ENCODE results near the gene LRRC72. TPM values are rescaled to one million over a fixed set of nuclear protein-coding genes. Genes with fewer than 3 reads are reported as not detected.

Gene LRRC72
- total RNA-seq = not detected
- long read RNA-seq, donor 1 = 0 reads
- long read RNA-seq, donor 2 = 0 reads

DNA sequence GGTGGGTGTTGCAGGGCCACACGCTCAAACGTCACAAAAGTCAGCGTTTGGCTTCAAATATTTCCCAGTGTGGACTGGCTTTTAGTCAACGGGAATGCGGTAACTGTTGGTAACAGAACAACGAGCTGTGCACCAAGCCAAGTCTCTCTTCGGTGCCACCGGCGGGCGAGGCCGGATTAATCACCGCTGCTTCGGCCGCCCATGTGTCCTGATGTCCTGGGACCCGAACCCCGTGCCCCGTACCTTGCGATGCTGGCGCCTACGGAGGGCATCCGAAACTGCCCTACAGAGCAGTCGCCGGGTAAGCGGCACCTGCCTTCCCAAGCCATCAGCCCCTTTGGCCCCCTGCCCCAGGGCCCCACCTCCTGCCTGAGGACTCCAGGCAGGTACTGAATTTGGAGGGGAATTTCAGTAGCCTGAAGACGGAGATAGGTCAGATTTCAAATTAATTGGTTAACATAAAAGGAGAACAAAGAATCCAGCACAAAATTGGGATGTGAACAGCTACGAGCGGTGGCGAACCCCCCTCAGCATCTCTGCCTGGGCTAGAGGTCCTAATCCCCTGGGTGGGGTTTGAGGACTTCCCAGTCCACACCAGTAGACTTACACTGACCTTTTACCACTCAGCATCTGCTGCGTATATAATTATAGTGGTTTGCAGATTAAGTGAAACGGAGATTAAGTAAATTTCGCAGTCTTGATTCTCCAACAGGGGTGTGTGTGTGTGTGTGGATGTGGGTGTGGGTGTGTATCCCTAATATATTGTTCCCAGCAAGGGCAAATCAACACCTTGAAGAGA lies at the start of gene LRRC72:
LRRC72 (plus strand) TSS at position 84 of the 799 bp plus-strand sequence; CDS start at position 212, 128 bp downstream.
- intact Hi-C loops (cut with DNase I, micrococcal nuclease) = no loop called here
- H3K4me3 ChIP-seq = no peak within 1 kb of the TSS
- no peak for ATAC-seq
- H3K36me3 ChIP-seq (ENCODE audit: low read depth) = no peaks in the 10 kb centered on the region
- H3K4me1 ChIP-seq (ENCODE audit: low read depth) = no peaks in the 10 kb centered on the region
- TF ChIP-seq, protein P1, sequence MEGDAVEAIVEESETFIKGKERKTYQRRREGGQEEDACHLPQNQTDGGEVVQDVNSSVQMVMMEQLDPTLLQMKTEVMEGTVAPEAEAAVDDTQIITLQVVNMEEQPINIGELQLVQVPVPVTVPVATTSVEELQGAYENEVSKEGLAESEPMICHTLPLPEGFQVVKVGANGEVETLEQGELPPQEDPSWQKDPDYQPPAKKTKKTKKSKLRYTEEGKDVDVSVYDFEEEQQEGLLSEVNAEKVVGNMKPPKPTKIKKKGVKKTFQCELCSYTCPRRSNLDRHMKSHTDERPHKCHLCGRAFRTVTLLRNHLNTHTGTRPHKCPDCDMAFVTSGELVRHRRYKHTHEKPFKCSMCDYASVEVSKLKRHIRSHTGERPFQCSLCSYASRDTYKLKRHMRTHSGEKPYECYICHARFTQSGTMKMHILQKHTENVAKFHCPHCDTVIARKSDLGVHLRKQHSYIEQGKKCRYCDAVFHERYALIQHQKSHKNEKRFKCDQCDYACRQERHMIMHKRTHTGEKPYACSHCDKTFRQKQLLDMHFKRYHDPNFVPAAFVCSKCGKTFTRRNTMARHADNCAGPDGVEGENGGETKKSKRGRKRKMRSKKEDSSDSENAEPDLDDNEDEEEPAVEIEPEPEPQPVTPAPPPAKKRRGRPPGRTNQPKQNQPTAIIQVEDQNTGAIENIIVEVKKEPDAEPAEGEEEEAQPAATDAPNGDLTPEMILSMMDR (IDR thresholded peaks at IDR 0.05) = no peak
- H3K9me3 ChIP-seq = no peaks in the 10 kb centered on the region
- no peak for DNase-seq

GRCh38 chr7:16479161-16479560 lies 47.5 kb upstream of the LRRC72 start:
- no peaks in the 10 kb centered on the region for H3K4me1 ChIP-seq (ENCODE audit: low read depth)
- H3K36me3 ChIP-seq (ENCODE audit: low read depth) = no peaks in the 10 kb centered on the region
- ATAC-seq (no peak), DNase-seq (no peak)
- intact Hi-C loops (cut with DNase I, micrococcal nuclease) = no loop called here
- H3K4me3 ChIP-seq = no peak overlapping the region
- TF ChIP-seq, protein P1 (IDR thresholded peaks at IDR 0.05) = no peak
- no peaks in the 10 kb centered on the region for H3K9me3 ChIP-seq

- ATAC-seq (no peak), DNase-seq (peak in 1 of 3 donors; percentile 38)
- intact Hi-C loops (cut with DNase I, micrococcal nuclease) = no loop called here
These were observed 47.0 kb upstream of the LRRC72 start for GRCh38 chr7:16479591-16479990.

DNA sequence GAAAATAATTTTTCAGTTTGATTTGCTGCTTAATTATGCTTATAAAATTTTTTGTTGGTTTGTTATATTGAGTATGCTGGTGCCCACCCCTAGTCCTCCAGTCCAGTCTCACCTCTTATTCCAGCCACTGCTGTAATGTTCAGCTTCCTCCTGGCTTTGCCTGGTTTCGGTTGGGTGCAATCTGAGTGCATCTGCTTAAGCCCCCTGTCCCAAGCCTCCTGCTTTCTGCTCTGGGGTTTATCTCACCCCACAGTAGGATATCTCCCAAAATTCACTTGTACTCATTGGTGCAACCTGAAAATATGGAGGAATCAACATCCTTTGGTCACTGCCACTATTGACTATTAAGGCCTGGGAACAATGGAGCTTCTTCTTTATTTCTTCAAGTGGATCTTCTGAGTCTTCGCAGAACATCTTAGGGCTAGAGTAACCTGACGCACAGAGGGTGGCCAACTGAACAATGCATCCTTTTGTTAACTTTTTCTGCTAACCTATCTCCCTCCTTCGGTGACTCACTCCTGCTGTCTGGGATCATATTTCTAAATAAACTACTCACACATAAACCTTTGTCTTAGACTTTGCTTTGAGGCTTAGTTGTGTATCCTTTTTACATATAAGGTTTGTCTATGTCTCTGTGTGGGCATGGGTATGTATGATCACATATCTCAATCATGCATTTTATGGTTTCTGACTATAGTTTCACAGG lies 42.0 kb upstream of the LRRC72 start:
- peak; percentile 92 for ATAC-seq
- no peak overlapping the region for H3K4me3 ChIP-seq

More at GRCh38 chr7:16479591-16479990, 47.0 kb upstream of the LRRC72 start:
- no peaks in the 10 kb centered on the region for H3K9me3 ChIP-seq
- H3K4me1 ChIP-seq (ENCODE audit: low read depth) = no peaks in the 10 kb centered on the region
- TF ChIP-seq, protein P1 (IDR thresholded peaks at IDR 0.05) = no peak
- H3K36me3 ChIP-seq (ENCODE audit: low read depth) = no peaks in the 10 kb centered on the region
- no peak overlapping the region for H3K4me3 ChIP-seq

DNA sequence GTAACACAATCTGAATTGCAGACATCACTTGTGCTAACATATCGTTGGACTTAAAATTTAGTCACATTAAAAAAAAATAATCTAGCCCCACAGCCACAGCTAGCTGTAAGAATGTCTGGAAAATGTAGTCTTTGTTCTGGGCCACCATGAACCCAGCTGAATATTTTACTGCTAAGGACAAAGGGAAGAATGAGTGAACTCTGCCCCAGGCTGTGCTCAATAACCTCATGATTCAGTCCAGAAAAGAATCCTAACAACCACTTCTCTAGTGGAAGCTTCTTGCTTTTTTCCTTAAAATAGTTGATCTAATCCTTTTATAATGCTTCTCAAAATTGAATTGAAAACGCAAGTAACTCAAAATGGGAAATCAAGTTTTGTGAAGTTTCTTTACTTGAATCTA lies 35.5 kb upstream of the LRRC72 start:
- H3K36me3 ChIP-seq (ENCODE audit: low read depth) = no peaks in the 10 kb centered on the region
- no peak overlapping the region for H3K4me3 ChIP-seq
- no peaks in the 10 kb centered on the region for H3K9me3 ChIP-seq
- no peaks in the 10 kb centered on the region for H3K4me1 ChIP-seq (ENCODE audit: low read depth)
- intact Hi-C loops (cut with DNase I, micrococcal nuclease) = no loop called here
- TF ChIP-seq, protein P1 (IDR thresholded peaks at IDR 0.05) = no peak
- ATAC-seq (peak; percentile 73), DNase-seq (no peak)

More for the DNA sequence above, 42.0 kb upstream of the LRRC72 start:
- H3K9me3 ChIP-seq = no peaks in the 10 kb centered on the region
- DNase-seq = no peak
- no peaks in the 10 kb centered on the region for H3K4me1 ChIP-seq (ENCODE audit: low read depth)
- TF ChIP-seq, protein P1 (IDR thresholded peaks at IDR 0.05) = no peak
- intact Hi-C loops (cut with DNase I, micrococcal nuclease) = no loop called here
- no peaks in the 10 kb centered on the region for H3K36me3 ChIP-seq (ENCODE audit: low read depth)
